Activated CD8-positive, alpha-beta T cell treated with anti-CD3 and anti-CD28 coated beads for 36 hours (primary cell): ENCODE results near the gene FOSL1. TPM values are rescaled to one million over a fixed set of nuclear protein-coding genes. Genes with fewer than 3 reads are reported as not detected.

Source experiments
- ATAC-seq: fragments of 200-7000 bp; cut with Tn5 transposase; one replicate; pipeline ENCODE4 v1.10.0; 2021; ENCODE audit warnings: mild to moderate bottlenecking, moderate library complexity
- CTCF ChIA-PET: fragments of 350-600 bp; sonication (Branson Sonifier 250); formaldehyde crosslinking; loops from one replicate; lab custom pipeline; 2021; ENCODE audit warnings: antibody characterized with exemption; lab: Charles Lee
- POLR2A ChIA-PET: fragments of 350-600 bp; sonication (Branson Sonifier 250); formaldehyde crosslinking; loops from one replicate; lab custom pipeline; 2021; ENCODE audit warnings: antibody characterized with exemption; lab: Charles Lee
- DNase-seq: peaks from one replicate; pipeline ENCODE4 v3.0.0-alpha.2; 2020
- H3K27ac Mint-ChIP-seq: one replicate; pipeline ENCODE4 v1.8.0; 2021; ENCODE audit warnings: mild to moderate bottlenecking, mixed read lengths
- H3K27me3 Mint-ChIP-seq: one replicate; pipeline ENCODE4 v1.8.0; 2021; ENCODE audit warnings: mixed read lengths
- H3K36me3 Mint-ChIP-seq: one replicate; pipeline ENCODE4 v1.8.0; 2021; ENCODE audit warnings: low read depth, mixed read lengths
- H3K4me1 Mint-ChIP-seq: one replicate; pipeline ENCODE4 v1.8.0; 2021; ENCODE audit warnings: low read depth, mixed read lengths
- H3K4me3 Mint-ChIP-seq: one replicate; pipeline ENCODE4 v1.8.0; 2021; ENCODE audit warnings: mild to moderate bottlenecking, moderate library complexity, mixed read lengths
- H3K9me3 Mint-ChIP-seq: one replicate; pipeline ENCODE4 v1.8.0; 2021; ENCODE audit warnings: mixed read lengths
- intact Hi-C: fragments of 100-400 bp; cut with micrococcal nuclease; formaldehyde crosslinking; loops from one replicate; pipeline ENCODE4 v1.10.0; 2022
- total RNA-seq, 2 experiments: library from RNA; stranded (reverse); gene quantifications; one replicate each; pipeline ENCODE4 v1.2.3, GENCODE V29; 2021
- TF ChIP-seq, protein P1 (sequence below): fragments of 200-600 bp; IDR thresholded peaks from one replicate; pipeline ENCODE4 v1.8.0; 2022; ENCODE audit warnings: antibody characterized with exemption, mild to moderate bottlenecking

FOSL1 gene
- total RNA-seq, 2 experiments from 2014 or later = 9.9 to 10.2 TPM

DNA sequence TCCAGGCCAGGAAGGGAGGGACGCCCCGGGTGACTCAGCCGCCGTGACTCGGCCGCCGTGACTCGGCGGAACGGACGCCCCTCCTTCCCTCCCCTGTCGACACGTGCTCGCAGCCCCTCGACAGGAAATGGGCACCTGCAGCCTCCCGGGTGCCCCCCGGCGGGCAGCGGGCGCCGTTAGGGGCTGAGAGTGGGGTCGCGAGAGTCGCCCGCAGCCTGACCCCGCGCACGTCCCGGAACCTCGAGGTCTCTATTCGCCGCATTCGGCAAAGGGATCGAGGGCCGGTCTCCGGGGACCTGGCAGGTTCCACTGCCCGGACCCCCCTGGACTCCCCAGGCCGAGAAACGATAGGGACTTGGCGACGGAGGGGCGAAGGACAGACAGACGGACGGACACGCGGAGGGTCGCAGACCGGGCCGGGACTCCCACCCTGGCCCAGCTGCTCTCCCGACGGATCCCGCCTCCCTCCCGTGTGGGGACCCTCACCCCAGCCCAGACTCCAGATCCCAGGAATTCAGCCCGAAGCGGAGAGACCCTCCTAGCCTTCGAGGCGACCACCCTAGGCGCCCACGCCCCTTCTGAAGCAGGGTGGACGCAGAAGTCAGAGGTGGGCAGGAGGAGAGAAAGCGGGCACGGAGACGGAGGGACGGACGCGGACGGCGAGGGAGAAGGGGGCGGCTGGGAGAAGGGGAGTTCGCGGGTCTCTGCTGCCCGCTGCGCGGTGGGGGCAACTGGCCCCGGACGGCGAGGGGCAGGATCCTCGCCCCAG lies 648 bp downstream of the FOSL1 start:
- DNase-seq = peak; percentile 88
- Mint-ChIP-seq H3K9me3 (no peaks in the 10 kb centered on the region), H3K4me3 (peak overlapping the region; percentile 80), H3K4me1 (peaks cover 34% of the 10 kb centered on the region), H3K27ac (peak overlapping the region; percentile 86), H3K36me3 (peaks cover 25% of the 10 kb centered on the region), H3K27me3 (peaks cover 3% of the 10 kb centered on the region)
- intact Hi-C loops = loop anchor here (10.0 kb wide), 1 partner anchor 65 kb away; the partner anchor contains the start of gene SART1
- ChIA-PET POLR2A (interaction anchor here (0.6 to 28.1 kb wide), 14 partner anchors 10 to 477 kb away, joined by 3 to 560 read pairs (median 6); partner anchors contain the start of genes BANF1, C11orf68, CCDC85B and CFL1), CTCF (interaction anchor here (0.8 to 7.1 kb wide), 6 partner anchors 10 to 59 kb away, joined by 3 to 71 read pairs (median 22); partner anchors contain the start of genes CCDC85B, FIBP and MUS81)
- ATAC-seq = peak; percentile 36
- TF ChIP-seq, protein P1, sequence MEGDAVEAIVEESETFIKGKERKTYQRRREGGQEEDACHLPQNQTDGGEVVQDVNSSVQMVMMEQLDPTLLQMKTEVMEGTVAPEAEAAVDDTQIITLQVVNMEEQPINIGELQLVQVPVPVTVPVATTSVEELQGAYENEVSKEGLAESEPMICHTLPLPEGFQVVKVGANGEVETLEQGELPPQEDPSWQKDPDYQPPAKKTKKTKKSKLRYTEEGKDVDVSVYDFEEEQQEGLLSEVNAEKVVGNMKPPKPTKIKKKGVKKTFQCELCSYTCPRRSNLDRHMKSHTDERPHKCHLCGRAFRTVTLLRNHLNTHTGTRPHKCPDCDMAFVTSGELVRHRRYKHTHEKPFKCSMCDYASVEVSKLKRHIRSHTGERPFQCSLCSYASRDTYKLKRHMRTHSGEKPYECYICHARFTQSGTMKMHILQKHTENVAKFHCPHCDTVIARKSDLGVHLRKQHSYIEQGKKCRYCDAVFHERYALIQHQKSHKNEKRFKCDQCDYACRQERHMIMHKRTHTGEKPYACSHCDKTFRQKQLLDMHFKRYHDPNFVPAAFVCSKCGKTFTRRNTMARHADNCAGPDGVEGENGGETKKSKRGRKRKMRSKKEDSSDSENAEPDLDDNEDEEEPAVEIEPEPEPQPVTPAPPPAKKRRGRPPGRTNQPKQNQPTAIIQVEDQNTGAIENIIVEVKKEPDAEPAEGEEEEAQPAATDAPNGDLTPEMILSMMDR = peak; percentile 11

- peaks cover 3% of the 10 kb centered on the region for H3K27me3 Mint-ChIP-seq
- ChIA-PET CTCF (interaction anchor here (0.6 to 7.1 kb wide), 9 partner anchors 10 to 196 kb away, joined by 3 to 50 read pairs (median 4); partner anchors contain the start of genes CCDC85B, FIBP and MUS81), POLR2A (interaction anchor here (0.6 to 28.1 kb wide), 14 partner anchors 9 to 476 kb away, joined by 3 to 560 read pairs (median 6); partner anchors contain the start of genes BANF1, C11orf68, CCDC85B and CFL1)
- peak overlapping the region; percentile 86 for H3K27ac Mint-ChIP-seq
- H3K4me3 Mint-ChIP-seq = peak overlapping the region; percentile 80
- DNase-seq (no peak), ATAC-seq (no peak)
- no peaks in the 10 kb centered on the region for H3K9me3 Mint-ChIP-seq
- H3K4me1 Mint-ChIP-seq = peaks cover 40% of the 10 kb centered on the region
- intact Hi-C loops = loop anchor here (10.0 kb wide), 1 partner anchor 66 kb away; the partner anchor contains the start of gene SART1
- H3K36me3 Mint-ChIP-seq = peaks cover 30% of the 10 kb centered on the region
- TF ChIP-seq, protein P1 = no peak
These were observed 1.4 kb downstream of the FOSL1 start for GRCh38 chr11:65898656-65899355.

GRCh38 chr11:65897020-65897471 lies 3.1 kb downstream of the FOSL1 start:
- H3K36me3 Mint-ChIP-seq = peaks cover 38% of the 10 kb centered on the region
- peak overlapping the region; percentile 57 for H3K27ac Mint-ChIP-seq
- ATAC-seq (no peak), DNase-seq (no peak)
- peaks cover 49% of the 10 kb centered on the region for H3K4me1 Mint-ChIP-seq
- intact Hi-C loops = loop anchor here (10.0 kb wide), 1 partner anchor 68 kb away; the partner anchor contains the start of gene SART1
- peaks cover under 1% of the 10 kb centered on the region for H3K27me3 Mint-ChIP-seq
- H3K4me3 Mint-ChIP-seq = no peak overlapping the region
- CTCF ChIA-PET = interaction anchor here (1.2 to 7.1 kb wide), 4 partner anchors 8 to 148 kb away, joined by 3 to 50 read pairs (median 22); partner anchors contain the start of genes CCDC85B and FIBP
- POLR2A ChIA-PET = interaction anchor here (0.6 to 28.1 kb wide), 8 partner anchors 7 to 474 kb away, joined by 3 to 560 read pairs (median 6); partner anchors contain the start of genes CCDC85B, CFL1, EFEMP2 and FIBP
- H3K9me3 Mint-ChIP-seq = no peaks in the 10 kb centered on the region
- TF ChIP-seq, protein P1 = no peak

GRCh38 chr11:65896034-65896999 lies 3.9 kb downstream of the FOSL1 start:
- TF ChIP-seq, protein P1 = no peak
- intact Hi-C loops = loop anchor here (10.0 kb wide), 1 partner anchor 68 kb away; the partner anchor contains the start of gene SART1
- Mint-ChIP-seq H3K36me3 (peaks cover 46% of the 10 kb centered on the region), H3K27ac (peak overlapping the region; percentile 57), H3K9me3 (no peaks in the 10 kb centered on the region), H3K27me3 (no peaks in the 10 kb centered on the region), H3K4me3 (no peak overlapping the region), H3K4me1 (peaks cover 46% of the 10 kb centered on the region)
- ChIA-PET CTCF (interaction anchor here (1.2 to 7.1 kb wide), 3 partner anchors 7 to 148 kb away, joined by 3 to 50 read pairs (median 37); partner anchors contain the start of genes CCDC85B and FIBP), POLR2A (interaction anchor here (0.7 to 28.1 kb wide), 9 partner anchors 8 to 65 kb away, joined by 3 to 560 read pairs (median 4); partner anchors contain the start of genes CFL1, EFEMP2, FIBP and MUS81)
- DNase-seq (no peak), ATAC-seq (no peak)
